HG02678 (cell line): ENCODE measurements around the gene NSMCE4A.
"Not testable (repeated sequence)": the region's sequence is repeated elsewhere in the genome, so short reads cannot be mapped to it uniquely, and the experiment has no call there.

Experiments used
- ATAC-seq: cut with Tn5 transposase; IDR thresholded peaks from one replicate; pipeline ENCODE4 v1.9.1; 2021; ENCODE audit warnings: mild to moderate bottlenecking, moderate library complexity; ENCODE audit not compliant: unreplicated experiment

NSMCE4A gene

DNA sequence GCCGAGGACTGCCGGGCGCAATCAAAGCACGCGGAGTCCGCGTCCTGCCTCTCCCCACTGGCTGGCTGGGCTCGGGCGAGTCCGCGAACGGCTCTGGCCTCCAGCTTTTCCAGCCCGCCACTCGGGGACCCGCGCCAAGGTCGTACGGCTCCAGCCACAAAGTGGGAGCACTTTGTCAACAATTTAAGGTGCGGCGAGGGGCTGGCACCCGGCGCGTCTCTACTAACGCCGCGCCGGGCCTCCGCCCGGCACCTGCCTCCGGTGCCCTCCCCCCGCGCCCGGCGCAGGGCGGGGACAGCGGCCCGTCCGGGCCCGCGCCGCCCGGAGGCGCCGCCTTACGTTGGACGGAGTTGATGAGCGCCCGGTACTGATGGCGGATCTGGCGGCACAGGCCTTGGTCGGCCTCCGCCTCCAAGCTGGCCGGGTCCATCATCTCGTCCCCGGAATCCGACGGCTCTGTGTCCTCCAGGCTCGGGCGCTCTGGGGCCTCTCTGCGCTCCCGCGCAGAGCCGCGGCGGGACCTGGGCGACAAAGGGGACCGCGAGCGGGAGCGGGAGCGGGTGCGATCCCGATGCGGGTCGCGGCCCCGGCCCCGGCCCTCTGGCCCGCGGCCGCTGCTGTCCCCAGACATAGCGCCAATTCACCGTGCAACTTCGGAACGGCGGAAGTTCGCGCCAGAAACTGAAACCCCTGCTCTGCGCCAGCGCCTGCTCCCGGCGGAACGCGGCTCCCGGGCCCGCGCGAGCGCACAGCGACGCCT, at the start of gene NSMCE4A:
NSMCE4A (minus strand) TSS at position 683 of the 760 bp plus-strand sequence; CDS start at position 631, 52 bp downstream.
- peak; percentile 83 for ATAC-seq

DNA sequence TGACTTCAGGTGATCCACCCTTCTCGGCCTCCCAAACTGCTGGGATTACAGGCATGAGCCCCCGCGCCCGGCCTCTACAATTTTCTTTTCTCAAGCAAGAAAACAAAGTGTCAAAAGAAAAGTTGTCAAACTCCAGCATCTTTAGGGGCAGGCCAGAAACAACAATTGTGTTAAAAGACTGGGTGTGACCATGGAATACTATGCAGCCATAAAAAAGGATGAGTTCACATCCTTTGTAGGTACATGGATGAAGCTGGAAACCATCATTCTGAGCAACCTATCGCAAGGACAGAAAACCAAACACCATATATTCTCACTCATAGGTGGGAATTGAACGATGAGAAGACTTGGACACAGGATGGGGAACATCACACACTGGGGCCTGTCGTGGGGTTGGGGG, 48.2 kb upstream of the NSMCE4A start:
- ATAC-seq: not testable (repeated sequence)

GRCh38 chr10:122022276-122022675, 47.3 kb upstream of the NSMCE4A start:
- no peak for ATAC-seq

DNA sequence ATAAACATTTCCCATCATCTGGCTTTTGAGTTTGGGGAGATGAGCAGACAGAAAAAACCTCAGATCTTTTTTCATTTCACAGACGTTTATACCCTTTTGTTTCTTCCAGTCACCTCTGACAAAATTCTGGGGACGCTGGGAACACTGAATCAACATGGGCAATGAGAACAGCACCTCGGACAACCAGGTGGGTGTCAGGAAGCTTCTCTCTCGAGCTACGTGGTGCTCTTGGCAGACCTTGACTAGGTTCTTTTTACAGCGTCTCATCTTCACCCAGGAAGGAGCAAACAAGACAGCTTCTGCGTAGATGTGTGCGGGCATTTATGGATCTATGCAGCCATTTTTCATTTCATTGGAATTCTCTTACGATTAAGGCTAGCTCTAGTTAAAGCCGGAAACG, 46.8 kb upstream of the NSMCE4A start:
- no peak for ATAC-seq

DNA sequence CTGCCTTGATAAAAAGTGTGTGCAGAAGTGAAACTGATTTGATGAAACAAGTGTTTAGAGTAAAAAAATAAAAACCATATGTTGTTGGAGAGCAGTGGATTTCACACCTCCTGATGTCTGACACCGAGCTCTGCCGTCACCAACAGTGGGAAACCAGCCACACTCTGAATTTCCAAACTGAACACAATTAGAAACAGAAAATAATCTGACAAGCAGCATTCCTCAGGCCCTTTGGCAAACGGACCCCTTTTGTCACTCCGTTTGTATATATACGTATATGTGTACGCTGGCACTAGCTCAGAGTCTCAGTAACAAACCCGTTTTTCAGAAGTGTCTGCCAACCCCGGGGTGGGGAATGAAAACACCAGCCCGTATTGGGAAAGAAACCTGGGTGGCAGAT, 46.4 kb upstream of the NSMCE4A start:
- ATAC-seq: no peak

DNA sequence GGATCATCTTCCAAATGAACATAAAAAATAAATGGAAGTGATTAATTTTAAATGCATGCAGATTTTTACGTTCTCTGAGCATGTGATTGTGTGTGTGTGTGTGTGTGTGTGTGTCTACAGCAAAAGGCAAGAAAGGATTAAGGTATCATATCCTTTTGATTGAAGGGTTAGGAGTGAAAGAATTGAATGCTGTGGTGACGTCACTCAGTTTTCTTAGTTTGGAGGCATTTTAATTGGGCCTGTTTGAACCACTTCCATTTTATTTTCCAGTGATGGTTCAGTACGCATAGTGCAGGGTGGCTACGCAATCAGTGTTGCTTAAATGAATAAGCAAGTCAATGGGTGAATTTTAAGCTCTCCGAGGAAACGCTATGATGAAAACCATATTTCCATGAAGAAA, 45.2 kb upstream of the NSMCE4A start:
- ATAC-seq: no peak

- ATAC-seq: no peak
Measured at GRCh38 chr10:122019414-122019975, 44.5 kb upstream of the NSMCE4A start.

- no peak for ATAC-seq
Measured at GRCh38 chr10:122018951-122019413, 44.0 kb upstream of the NSMCE4A start.

DNA sequence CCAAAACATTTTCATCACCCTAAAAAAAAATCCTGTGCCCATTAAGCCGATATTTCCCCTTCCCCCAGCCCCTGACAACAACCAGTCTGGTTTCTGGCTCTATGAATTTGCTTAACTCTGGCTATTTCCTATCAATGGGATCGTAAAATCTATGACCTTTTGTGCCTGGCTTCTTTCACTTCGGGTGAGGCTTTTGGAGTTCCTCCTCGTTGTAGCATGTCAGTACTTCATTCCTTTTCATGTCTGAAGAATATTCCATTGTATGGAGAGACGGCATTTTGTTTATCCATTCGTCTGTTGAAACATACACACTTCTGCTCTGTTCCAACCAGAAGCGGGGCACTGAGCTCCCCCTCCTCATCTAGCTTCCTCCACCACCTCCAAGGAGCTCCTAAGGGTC, 43.5 kb upstream of the NSMCE4A start:
- ATAC-seq: no peak

DNA sequence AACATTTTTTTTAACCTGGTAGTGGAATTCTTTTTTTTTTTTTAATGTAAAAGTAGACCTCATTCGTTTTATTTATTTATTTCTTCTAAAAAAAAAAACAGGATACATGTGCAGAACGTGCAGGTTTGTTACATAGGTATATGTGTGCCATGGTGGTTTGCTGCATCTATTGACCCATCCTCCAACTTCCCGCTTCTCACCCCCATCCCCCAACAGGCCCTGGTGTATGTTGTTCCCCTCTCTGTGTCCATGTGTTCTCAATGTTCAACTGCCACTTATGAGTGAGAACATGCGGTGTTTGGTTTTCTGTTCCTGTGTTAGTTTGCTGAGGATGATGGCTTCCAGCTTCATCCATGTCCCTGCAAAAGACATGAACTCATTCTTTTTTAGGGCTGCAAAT, 42.9 kb upstream of the NSMCE4A start:
- not testable (repeated sequence) for ATAC-seq

GRCh38 chr10:122014652-122015248, 39.7 kb upstream of the NSMCE4A start:
- ATAC-seq: no peak

GRCh38 chr10:122013311-122013780, 38.3 kb upstream of the NSMCE4A start:
- no peak for ATAC-seq

GRCh38 chr10:122012731-122013130, 37.7 kb upstream of the NSMCE4A start:
- no peak for ATAC-seq

- ATAC-seq: no peak
Measured at GRCh38 chr10:122010405-122011050, 35.5 kb upstream of the NSMCE4A start.

GRCh38 chr10:122007415-122007814, 32.4 kb upstream of the NSMCE4A start:
- no peak for ATAC-seq

GRCh38 chr10:122001698-122002097, 26.7 kb upstream of the NSMCE4A start:
- no peak for ATAC-seq

- no peak for ATAC-seq
Measured at GRCh38 chr10:121999301-121999700, 24.3 kb upstream of the NSMCE4A start.

DNA sequence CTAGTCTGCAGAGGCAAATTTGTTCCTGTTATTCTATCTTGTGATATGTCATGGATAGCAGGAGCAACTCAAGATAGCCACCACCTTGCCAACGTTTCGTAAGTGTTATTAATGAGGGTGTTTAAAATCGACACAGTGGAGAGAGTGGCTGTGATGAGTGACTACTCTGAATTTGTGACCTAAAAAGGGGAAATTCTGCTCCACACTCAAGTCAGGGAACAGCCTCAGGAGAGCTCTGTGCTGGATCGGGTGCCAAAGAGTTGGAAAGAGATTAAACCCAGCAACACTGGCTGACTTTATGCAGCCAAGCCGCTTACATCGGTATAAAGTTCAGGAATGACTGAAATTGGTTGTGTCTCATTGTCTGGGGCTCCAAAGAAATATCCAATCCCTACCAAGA, 23.4 kb upstream of the NSMCE4A start:
- no peak for ATAC-seq

DNA sequence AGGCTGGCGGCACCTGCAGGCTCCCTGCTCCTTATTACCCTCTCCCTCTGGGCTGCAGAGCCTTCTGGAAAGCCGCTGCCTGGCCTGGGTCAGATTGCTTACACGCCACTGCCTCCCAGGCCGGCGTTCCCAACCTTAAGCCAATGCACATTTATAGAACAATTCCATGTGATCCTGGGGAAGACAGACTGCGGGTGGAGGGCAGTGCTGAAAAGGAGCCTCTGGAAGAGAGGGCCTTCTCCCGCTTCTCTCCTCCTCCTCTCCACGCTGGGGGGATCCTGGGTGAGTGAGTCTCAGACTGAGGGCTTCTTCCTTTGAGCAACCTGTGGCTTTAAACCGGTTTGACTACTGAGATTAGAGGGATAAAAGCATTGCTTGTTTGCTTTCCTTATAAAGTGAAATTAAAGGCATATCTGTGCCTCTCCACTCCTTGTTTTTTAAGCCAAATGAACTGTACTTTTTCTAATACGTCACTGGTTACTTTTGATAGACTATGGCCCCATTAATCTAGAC, 19.5 kb upstream of the NSMCE4A start:
- ATAC-seq: no peak

- ATAC-seq: not testable (repeated sequence)
Measured at GRCh38 chr10:121991727-121992126, 16.7 kb upstream of the NSMCE4A start.

GRCh38 chr10:121990015-121990677, 15.1 kb upstream of the NSMCE4A start:
- ATAC-seq: no peak
